Upper lobe of left lung (tissue), 6 donors: Measurements from ENCODE around the gene GALNT2. TPM values are rescaled to one million over a fixed set of nuclear protein-coding genes. Genes with fewer than 3 reads are reported as not detected.

Source experiments
- ATAC-seq, 2 donors: fragments of 200-7000 bp; cut with Tn5 transposase; one replicate each; pipeline ENCODE4 v1.9.1; 2022; ENCODE audit warnings: mild to moderate bottlenecking in 2 of 2, moderate library complexity in 2 of 2; ENCODE audit not compliant: low FRiP score in 2 of 2
- DNase-seq, 2 donors: peaks; one replicate each; pipeline ENCODE4 v3.0.0-alpha.2; 2019 to 2020
- H3K27ac ChIP-seq, 4 donors: fragments of 200-600 bp; sonication (generic); one replicate each; pipeline ENCODE4 v1.5.1; 2016 to 2019
- H3K27me3 ChIP-seq, 4 donors: fragments of 200-600 bp; sonication (generic); one replicate each; pipeline ENCODE4 v1.5.1; 2017 to 2019
- H3K36me3 ChIP-seq, 4 donors: fragments of 200-600 bp; sonication (generic); one replicate each; pipeline ENCODE4 v1.5.1; 2016 to 2019
- H3K4me1 ChIP-seq, 4 donors: fragments of 200-600 bp; sonication (generic); one replicate each; pipeline ENCODE4 v1.5.1; 2018 to 2019
- H3K4me3 ChIP-seq, 4 donors: fragments of 200-600 bp; sonication (generic); one replicate each; pipeline ENCODE4 v1.5.1; 2017 to 2019; ENCODE audit warnings: mild to moderate bottlenecking in 2 of 4, moderate library complexity in 1 of 4
- H3K9me3 ChIP-seq, 4 donors: fragments of 200-600 bp; sonication (generic); one replicate each; pipeline ENCODE4 v1.5.1; 2018 to 2019
- EP300 ChIP-seq, 4 donors: sonication (generic); formaldehyde crosslinking; IDR thresholded peaks; one replicate each; pipeline ENCODE4 v1.5.1; 2017; ENCODE audit warnings: antibody characterized with exemption in 4 of 4, control low read depth in 2 of 4
- POLR2A ChIP-seq, 4 donors: fragments of 450-650 bp; IDR thresholded peaks; one replicate each; pipeline ENCODE4 v1.5.1; 2016 to 2017; ENCODE audit warnings: antibody characterized with exemption in 4 of 4, mild to moderate bottlenecking in 2 of 4
- POLR2AphosphoS5 ChIP-seq, 2 donors: sonication (generic); formaldehyde crosslinking; IDR thresholded peaks; one replicate each; pipeline ENCODE4 v1.5.1; 2017; ENCODE audit warnings: antibody characterized with exemption in 2 of 2
- WGBS, 2 donors: methylation state at CpG; one replicate each; pipeline ENCODE4 v1.1.5; 2017 to 2018; 5-methylcytosine and 5-hydroxymethylcytosine counted together
- total RNA-seq, 6 donors: library from RNA; depleted of rRNA in 4 of 6; stranded (reverse); fragments of >200 nt in 4 of 6; gene quantifications; one replicate each; pipeline versions ENCODE4 v1.1.0 to v1.2.1, GENCODE V29; 2016 to 2021
- TF ChIP-seq, protein P1 (sequence below), 6 experiments: fragments of 450-650 bp in 4 of 6; fragments of 200-600 bp in 2 of 6; sonication (generic) in 2 of 6; IDR thresholded peaks; one replicate each; pipeline ENCODE4 v1.5.1; 2016 to 2019; ENCODE audit warnings: antibody characterized with exemption in 6 of 6
- donor health status: DM: no; HTN: no; CAD: no; lungs with moderate emphysema.
- donor health status: DM: no; HTN: yes; CAD: no; lungs with severe emphysema.

GALNT2 gene
- total RNA-seq, 6 donors from 2014 or later = 51.3 to 62.3 (median 56.2) TPM

- Histone ChIP-seq H3K27ac (peak overlapping the region; percentile 72 to 83 (median 82)), H3K27me3 (no peaks in the 10 kb centered on the region), H3K4me1 (peaks cover 42 to 60% (median 44%) of the 10 kb centered on the region in 4 donors), H3K9me3 (no peaks in the 10 kb centered on the region), H3K36me3 (no peaks in the 10 kb centered on the region), H3K4me3 (no peak overlapping the region)
- TF ChIP-seq POLR2AphosphoS5 (IDR thresholded peaks at IDR 0.05) (peak; percentile 38 to 96), EP300 (IDR thresholded peaks at IDR 0.05) (peak in 3 of 4 donors; percentile 26 to 95 (median 83))
- TF ChIP-seq, protein P1, sequence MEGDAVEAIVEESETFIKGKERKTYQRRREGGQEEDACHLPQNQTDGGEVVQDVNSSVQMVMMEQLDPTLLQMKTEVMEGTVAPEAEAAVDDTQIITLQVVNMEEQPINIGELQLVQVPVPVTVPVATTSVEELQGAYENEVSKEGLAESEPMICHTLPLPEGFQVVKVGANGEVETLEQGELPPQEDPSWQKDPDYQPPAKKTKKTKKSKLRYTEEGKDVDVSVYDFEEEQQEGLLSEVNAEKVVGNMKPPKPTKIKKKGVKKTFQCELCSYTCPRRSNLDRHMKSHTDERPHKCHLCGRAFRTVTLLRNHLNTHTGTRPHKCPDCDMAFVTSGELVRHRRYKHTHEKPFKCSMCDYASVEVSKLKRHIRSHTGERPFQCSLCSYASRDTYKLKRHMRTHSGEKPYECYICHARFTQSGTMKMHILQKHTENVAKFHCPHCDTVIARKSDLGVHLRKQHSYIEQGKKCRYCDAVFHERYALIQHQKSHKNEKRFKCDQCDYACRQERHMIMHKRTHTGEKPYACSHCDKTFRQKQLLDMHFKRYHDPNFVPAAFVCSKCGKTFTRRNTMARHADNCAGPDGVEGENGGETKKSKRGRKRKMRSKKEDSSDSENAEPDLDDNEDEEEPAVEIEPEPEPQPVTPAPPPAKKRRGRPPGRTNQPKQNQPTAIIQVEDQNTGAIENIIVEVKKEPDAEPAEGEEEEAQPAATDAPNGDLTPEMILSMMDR (IDR thresholded peaks at IDR 0.05) = no peak
- ATAC-seq (peak; percentile 7 to 70), DNase-seq (peak in 1 of 2 donors; percentile 54)
- 32 to 48% methylated on average over 8 to 10 of the region's 10 CpGs for WGBS, 2 donors
Measured at GRCh38 chr1:230105754-230106625, 39.0 kb downstream of the GALNT2 start.

GRCh38 chr1:230107941-230108340 lies 40.9 kb downstream of the GALNT2 start:
- Histone ChIP-seq H3K27me3 (no peaks in the 10 kb centered on the region), H3K9me3 (no peaks in the 10 kb centered on the region), H3K36me3 (no peaks in the 10 kb centered on the region), H3K27ac (no peak overlapping the region), H3K4me3 (no peak overlapping the region), H3K4me1 (peaks cover 47 to 55% (median 50%) of the 10 kb centered on the region in 4 donors)
- DNase-seq = no peak
- 68 to 83% methylated on average over 6 of the region's 6 CpGs for WGBS, 2 donors
- ATAC-seq = no peak
- TF ChIP-seq, protein P1 (IDR thresholded peaks at IDR 0.05) = no peak
- TF ChIP-seq POLR2A (IDR thresholded peaks at IDR 0.05) (no peak), EP300 (IDR thresholded peaks at IDR 0.05) (no peak), POLR2AphosphoS5 (IDR thresholded peaks at IDR 0.05) (no peak)

- H3K36me3 ChIP-seq = no peaks in the 10 kb centered on the region
- no peak overlapping the region for H3K27ac ChIP-seq
- TF ChIP-seq POLR2A (IDR thresholded peaks at IDR 0.05) (no peak), EP300 (IDR thresholded peaks at IDR 0.05) (no peak), POLR2AphosphoS5 (IDR thresholded peaks at IDR 0.05) (no peak)
- TF ChIP-seq, protein P1 (IDR thresholded peaks at IDR 0.05) = no peak
- DNase-seq (no peak), ATAC-seq (no peak)
- H3K9me3 ChIP-seq = no peaks in the 10 kb centered on the region
- 92 to 97% methylated on average over 12 of the region's 12 CpGs for WGBS, 2 donors
- H3K4me3 ChIP-seq = no peak overlapping the region
- no peaks in the 10 kb centered on the region for H3K27me3 ChIP-seq
- peaks cover 46 to 55% (median 50%) of the 10 kb centered on the region in 4 donors for H3K4me1 ChIP-seq
Measured at GRCh38 chr1:230108580-230108979, 41.5 kb downstream of the GALNT2 start.

GRCh38 chr1:230109066-230109465 lies 42.0 kb downstream of the GALNT2 start:
- Histone ChIP-seq H3K4me3 (no peak overlapping the region), H3K36me3 (no peaks in the 10 kb centered on the region), H3K9me3 (no peaks in the 10 kb centered on the region), H3K27me3 (no peaks in the 10 kb centered on the region), H3K27ac (no peak overlapping the region), H3K4me1 (peaks cover 41 to 51% (median 47%) of the 10 kb centered on the region in 4 donors)
- 97 to 99% methylated on average over 5 to 11 of the region's 11 CpGs for WGBS, 2 donors
- DNase-seq = peak in 1 of 2 donors; percentile 75
- TF ChIP-seq POLR2A (IDR thresholded peaks at IDR 0.05) (no peak), POLR2AphosphoS5 (IDR thresholded peaks at IDR 0.05) (no peak), EP300 (IDR thresholded peaks at IDR 0.05) (no peak)
- TF ChIP-seq, protein P1 (IDR thresholded peaks at IDR 0.05) = no peak
- no peak for ATAC-seq
